ENCODE results near the gene YOD1.
"Not testable (repeated sequence)": the region's sequence is repeated elsewhere in the genome, so short reads cannot be mapped to it uniquely, and the experiment has no call there.

The YOD1 gene

DNA sequence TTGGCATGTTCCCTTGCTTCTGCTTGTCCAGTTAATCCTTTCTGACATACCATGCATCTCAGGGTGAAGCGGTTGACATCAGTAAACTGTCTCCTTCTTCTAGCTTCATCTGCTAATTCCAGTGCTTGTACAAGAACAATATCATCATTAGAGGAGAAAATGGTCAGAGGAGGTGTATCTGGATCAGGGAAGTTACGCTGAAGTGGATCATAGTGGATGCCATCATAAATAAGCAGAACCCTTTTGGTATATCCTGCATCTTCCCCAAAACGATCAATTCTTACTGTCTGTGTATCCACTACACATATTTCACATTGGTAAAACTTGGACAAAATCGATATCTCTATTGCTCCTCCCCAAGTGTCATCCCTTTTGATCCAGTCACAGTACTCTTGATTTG lies 2.0 kb downstream of the YOD1 start:
- TF ChIP-seq ZFX (IDR thresholded peaks at IDR 0.05): no peak
- TF ChIP-seq, protein P1, sequence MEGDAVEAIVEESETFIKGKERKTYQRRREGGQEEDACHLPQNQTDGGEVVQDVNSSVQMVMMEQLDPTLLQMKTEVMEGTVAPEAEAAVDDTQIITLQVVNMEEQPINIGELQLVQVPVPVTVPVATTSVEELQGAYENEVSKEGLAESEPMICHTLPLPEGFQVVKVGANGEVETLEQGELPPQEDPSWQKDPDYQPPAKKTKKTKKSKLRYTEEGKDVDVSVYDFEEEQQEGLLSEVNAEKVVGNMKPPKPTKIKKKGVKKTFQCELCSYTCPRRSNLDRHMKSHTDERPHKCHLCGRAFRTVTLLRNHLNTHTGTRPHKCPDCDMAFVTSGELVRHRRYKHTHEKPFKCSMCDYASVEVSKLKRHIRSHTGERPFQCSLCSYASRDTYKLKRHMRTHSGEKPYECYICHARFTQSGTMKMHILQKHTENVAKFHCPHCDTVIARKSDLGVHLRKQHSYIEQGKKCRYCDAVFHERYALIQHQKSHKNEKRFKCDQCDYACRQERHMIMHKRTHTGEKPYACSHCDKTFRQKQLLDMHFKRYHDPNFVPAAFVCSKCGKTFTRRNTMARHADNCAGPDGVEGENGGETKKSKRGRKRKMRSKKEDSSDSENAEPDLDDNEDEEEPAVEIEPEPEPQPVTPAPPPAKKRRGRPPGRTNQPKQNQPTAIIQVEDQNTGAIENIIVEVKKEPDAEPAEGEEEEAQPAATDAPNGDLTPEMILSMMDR (conservative IDR thresholded peaks at IDR 0.05): no peak
- H3K27ac ChIP-seq: no peak overlapping the region; the same call in 1 of the 2 replicates

DNA sequence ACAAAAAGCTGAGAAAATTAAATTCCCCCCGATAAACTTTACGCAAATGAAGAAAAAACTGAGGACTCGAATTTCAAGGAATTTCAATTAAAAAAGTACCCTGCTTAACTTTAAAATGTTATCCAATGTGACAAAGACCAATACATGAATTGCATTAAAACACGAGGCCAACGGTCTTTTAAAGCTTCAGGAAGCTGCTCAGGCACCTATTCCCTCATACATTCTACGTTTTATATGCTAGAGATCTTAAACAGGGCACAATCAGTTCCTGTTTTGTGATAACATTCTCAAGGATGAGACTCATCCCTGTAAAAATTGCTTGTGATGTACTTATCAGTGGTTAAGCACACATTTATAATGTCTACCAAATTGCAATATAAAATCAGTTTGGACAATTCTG lies 3.0 kb downstream of the YOD1 start:
- TF ChIP-seq, protein P1 (conservative IDR thresholded peaks at IDR 0.05): no peak
- no peak for TF ChIP-seq ZFX (IDR thresholded peaks at IDR 0.05)
- no peak overlapping the region for H3K27ac ChIP-seq

DNA sequence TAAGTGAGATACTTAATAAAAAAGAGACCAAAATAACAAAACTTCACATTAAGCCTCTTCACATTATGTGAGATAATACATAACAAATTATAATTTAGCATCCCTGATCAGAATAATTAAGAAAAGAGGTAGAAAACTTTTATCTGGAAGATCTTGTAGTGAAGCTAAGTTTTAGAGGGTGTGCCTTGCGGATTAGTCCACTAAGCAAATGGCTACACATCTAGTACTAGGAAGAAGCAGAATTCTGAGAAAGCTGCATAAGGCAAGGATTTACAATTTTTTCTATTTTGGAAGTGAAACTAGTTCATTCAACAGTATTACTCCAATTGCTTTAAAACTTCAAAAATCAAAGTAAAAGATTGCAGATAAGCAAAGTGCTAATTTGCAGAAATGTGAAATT lies 3.5 kb downstream of the YOD1 start:
- TF ChIP-seq ZFX (IDR thresholded peaks at IDR 0.05): no peak
- H3K27ac ChIP-seq: no peak overlapping the region

DNA sequence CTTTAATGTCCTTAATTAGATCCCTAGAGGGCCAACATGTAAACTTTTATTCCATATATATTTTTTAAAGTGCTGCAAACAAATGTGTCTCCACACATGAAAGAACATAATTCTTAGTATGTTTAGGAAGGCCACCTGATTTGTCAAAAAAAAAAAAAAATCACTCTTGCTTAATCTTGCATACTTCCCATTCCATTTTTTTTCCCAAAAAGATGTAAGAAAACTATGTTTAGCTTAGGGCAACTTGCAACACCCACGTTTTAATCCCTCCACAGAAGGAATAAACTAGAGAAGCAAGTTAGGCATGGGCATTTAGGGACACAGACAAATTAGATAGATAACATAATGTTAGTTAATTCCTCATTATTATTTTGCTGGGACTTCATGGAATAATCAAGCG lies 5.6 kb downstream of the YOD1 start:
- no peak overlapping the region for H3K27ac ChIP-seq
- TF ChIP-seq, protein P1 (conservative IDR thresholded peaks at IDR 0.05): no peak
- no peak for TF ChIP-seq ZFX (IDR thresholded peaks at IDR 0.05)

DNA sequence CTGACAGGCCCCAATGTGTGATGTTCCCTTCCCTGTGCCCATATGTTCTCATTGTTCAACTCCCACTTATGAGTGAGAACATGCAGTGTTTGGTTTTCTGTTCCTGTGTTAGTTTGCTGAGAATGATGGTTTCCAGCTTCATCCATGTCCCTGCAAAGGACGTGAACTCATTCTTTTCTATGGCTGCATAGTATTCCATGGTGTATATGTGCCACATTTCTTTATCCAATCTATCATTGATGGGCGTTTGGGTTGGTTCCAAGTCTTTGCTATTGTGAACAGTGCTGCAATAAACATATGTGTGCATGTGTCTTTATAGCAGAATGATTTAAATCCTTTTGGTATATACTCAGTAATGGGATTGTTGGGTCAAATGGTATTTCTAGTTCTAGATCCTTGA lies 9.6 kb downstream of the YOD1 start:
- H3K27ac ChIP-seq: not testable (repeated sequence)

DNA sequence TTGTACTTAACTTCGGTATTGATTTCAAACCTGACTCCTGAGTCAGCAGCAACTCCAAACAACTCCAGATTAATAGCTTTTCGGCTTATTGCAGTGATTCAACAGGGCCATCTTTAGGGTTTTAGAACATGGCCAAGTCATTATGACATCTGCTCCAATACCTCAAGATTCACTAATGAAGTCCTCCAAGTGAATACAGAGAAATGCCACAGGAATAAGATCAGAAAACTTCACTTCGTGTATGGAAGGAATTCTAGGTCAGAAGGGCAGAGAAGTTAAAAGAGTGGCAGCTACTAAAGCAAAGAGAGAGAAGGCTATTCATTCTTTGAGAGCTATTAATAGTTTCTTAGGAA lies 10.9 kb downstream of the YOD1 start:
- no peak overlapping the region for H3K27ac ChIP-seq

DNA sequence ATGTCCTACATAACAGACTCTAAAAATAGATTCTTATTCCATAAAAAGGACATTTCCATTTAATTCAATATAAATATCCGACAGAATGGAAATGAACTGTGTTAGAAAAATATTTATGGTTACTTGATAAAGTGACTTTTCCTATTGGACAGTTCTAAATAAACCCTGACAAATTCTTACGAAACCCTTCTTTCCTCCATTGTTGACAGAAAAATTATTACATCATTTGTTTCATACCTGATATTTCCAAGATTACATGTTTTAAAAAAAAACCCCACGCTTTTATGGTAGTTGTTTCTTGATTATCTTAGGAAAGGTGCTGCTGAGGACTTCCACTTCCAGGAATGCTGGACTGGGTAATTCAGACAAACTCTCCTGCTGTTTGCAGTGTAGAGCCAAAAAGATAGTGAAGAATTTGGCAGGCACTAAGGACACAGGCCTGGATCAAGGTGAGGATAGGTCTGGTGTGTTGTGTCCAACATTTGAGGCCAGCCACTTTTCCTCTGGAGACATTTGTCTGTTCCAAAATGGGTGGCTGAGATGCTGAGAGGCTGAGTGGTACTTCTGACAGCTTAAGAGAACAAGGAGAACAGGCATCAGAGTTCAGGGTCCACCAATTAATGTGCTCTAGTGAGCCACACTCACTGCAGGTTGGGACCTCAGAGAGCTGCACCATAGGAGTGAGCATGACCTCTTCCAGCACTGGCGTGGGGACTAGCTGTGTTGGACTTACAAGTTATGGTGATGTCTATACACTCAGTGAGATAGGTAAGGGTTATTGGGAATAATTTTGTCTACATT lies 11.4 kb downstream of the YOD1 start:
- no peak overlapping the region for H3K27ac ChIP-seq
- TF ChIP-seq, protein P1 (conservative IDR thresholded peaks at IDR 0.05): no peak
- no peak for TF ChIP-seq ZFX (IDR thresholded peaks at IDR 0.05)

More for the DNA sequence above, 10.9 kb downstream of the YOD1 start:
- no peak for TF ChIP-seq ZFX (IDR thresholded peaks at IDR 0.05)
- TF ChIP-seq, protein P1 (conservative IDR thresholded peaks at IDR 0.05): no peak

DNA sequence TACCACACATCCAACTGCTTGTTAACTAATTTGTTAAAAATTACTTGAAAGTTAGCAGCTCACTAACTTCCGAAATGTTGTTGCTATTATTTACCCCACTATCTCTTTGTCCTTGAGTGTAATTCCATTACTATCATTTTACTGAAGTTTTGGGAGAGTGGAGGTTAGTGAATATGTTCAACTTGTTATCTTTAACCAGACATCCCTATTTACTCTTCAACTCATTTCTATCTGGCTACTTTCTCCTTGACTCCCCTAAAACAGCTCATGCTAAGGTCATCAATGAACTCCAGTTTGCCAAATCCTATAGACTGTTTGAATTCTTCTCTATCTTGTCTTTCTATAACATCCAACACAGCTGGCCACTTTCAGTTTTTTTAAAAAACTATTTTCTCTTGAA lies 14.1 kb downstream of the YOD1 start:
- no peak overlapping the region for H3K27ac ChIP-seq
- TF ChIP-seq ZFX (IDR thresholded peaks at IDR 0.05): no peak
- TF ChIP-seq, protein P1 (conservative IDR thresholded peaks at IDR 0.05): no peak
